HUES6 (cell line): Measurements from ENCODE around the gene NPM1.

Source experiments
- H3K27ac ChIP-seq: 2 replicates; pipeline ENCODE4 v1.7.0; 2013; ENCODE audit warnings: low read depth, mild to moderate bottlenecking, low read length, inconsistent platforms
- H3K27me3 ChIP-seq: 2 replicates; pipeline ENCODE4 v1.6.1; 2013; ENCODE audit warnings: low read length; ENCODE audit not compliant: control insufficient read depth, insufficient read depth
- H3K36me3 ChIP-seq: 2 replicates; pipeline ENCODE4 v1.6.1; 2013; ENCODE audit warnings: low read length; ENCODE audit not compliant: control insufficient read depth, insufficient read depth
- H3K4me1 ChIP-seq: 2 replicates; pipeline ENCODE4 v1.6.1; 2013; ENCODE audit warnings: low read length; ENCODE audit not compliant: control insufficient read depth, insufficient read depth
- H3K4me3 ChIP-seq: 2 replicates; pipeline ENCODE4 v1.5.1; 2013; ENCODE audit warnings: low read depth, low read length
- H3K9ac ChIP-seq: one replicate; pipeline ENCODE4 v1.6.1; 2013; ENCODE audit warnings: mild to moderate bottlenecking, low read length
- H3K9me3 ChIP-seq: 2 replicates; pipeline ENCODE4 v1.6.1; 2013; ENCODE audit warnings: low read depth, low read length; ENCODE audit not compliant: control insufficient read depth, insufficient read depth

NPM1 gene

GRCh38 chr5:171428809-171429542 is 41.3 kb downstream of the NPM1 start:
- no peaks in the 10 kb centered on the region for H3K9me3 ChIP-seq
- no peak overlapping the region for H3K4me3 ChIP-seq
- no peaks in the 10 kb centered on the region for H3K36me3 ChIP-seq
- H3K9ac ChIP-seq, result no peak overlapping the region
- H3K27me3 ChIP-seq, result no peaks in the 10 kb centered on the region
- H3K4me1 ChIP-seq, result peaks cover 22% of the 10 kb centered on the region
- H3K27ac ChIP-seq, result no peak overlapping the region

GRCh38 chr5:171429543-171429910 is 41.9 kb downstream of the NPM1 start:
- no peak overlapping the region for H3K4me3 ChIP-seq
- no peak overlapping the region for H3K9ac ChIP-seq
- peaks cover 21% of the 10 kb centered on the region for H3K4me1 ChIP-seq
- no peaks in the 10 kb centered on the region for H3K9me3 ChIP-seq
- H3K27me3 ChIP-seq, result no peaks in the 10 kb centered on the region
- H3K36me3 ChIP-seq, result no peaks in the 10 kb centered on the region
- no peak overlapping the region for H3K27ac ChIP-seq

- Histone ChIP-seq H3K4me1 (peaks cover 16% of the 10 kb centered on the region; the same call in 1 of the 2 replicates), H3K9ac (no peak overlapping the region), H3K27ac (no peak overlapping the region)
Observed at GRCh38 chr5:171431251-171431777, 43.7 kb downstream of the NPM1 start.

GRCh38 chr5:171432076-171432475 is 44.4 kb downstream of the NPM1 start:
- peaks cover 19% of the 10 kb centered on the region; the same call in 1 of the 2 replicates for H3K4me1 ChIP-seq
- no peaks in the 10 kb centered on the region for H3K27me3 ChIP-seq
- H3K27ac ChIP-seq, result no peak overlapping the region
- H3K4me3 ChIP-seq, result no peak overlapping the region
- H3K9me3 ChIP-seq, result no peaks in the 10 kb centered on the region
- H3K36me3 ChIP-seq, result no peaks in the 10 kb centered on the region
- no peak overlapping the region for H3K9ac ChIP-seq

More at GRCh38 chr5:171431251-171431777, 43.7 kb downstream of the NPM1 start:
- no peaks in the 10 kb centered on the region for H3K9me3 ChIP-seq
- no peaks in the 10 kb centered on the region for H3K27me3 ChIP-seq
- no peak overlapping the region for H3K4me3 ChIP-seq
- H3K36me3 ChIP-seq, result no peaks in the 10 kb centered on the region

- peaks cover 26% of the 10 kb centered on the region; the same call in 1 of the 2 replicates for H3K4me1 ChIP-seq
- H3K27me3 ChIP-seq, result no peaks in the 10 kb centered on the region
- no peaks in the 10 kb centered on the region for H3K9me3 ChIP-seq
- H3K27ac ChIP-seq, result no peak overlapping the region
- no peaks in the 10 kb centered on the region for H3K36me3 ChIP-seq
- H3K9ac ChIP-seq, result no peak overlapping the region
- no peak overlapping the region for H3K4me3 ChIP-seq
Observed at GRCh38 chr5:171432583-171433351, 45.1 kb downstream of the NPM1 start.

GRCh38 chr5:171433352-171433698 is 45.7 kb downstream of the NPM1 start:
- no peaks in the 10 kb centered on the region for H3K9me3 ChIP-seq
- H3K36me3 ChIP-seq, result no peaks in the 10 kb centered on the region
- peaks cover 27% of the 10 kb centered on the region; the same call in 1 of the 2 replicates for H3K4me1 ChIP-seq
- no peak overlapping the region for H3K9ac ChIP-seq
- H3K27ac ChIP-seq, result no peak overlapping the region
- H3K4me3 ChIP-seq, result no peak overlapping the region
- H3K27me3 ChIP-seq, result no peaks in the 10 kb centered on the region

GRCh38 chr5:171433982-171434676 is 46.5 kb downstream of the NPM1 start:
- Histone ChIP-seq H3K4me3 (no peak overlapping the region), H3K36me3 (no peaks in the 10 kb centered on the region), H3K4me1 (peaks cover 34% of the 10 kb centered on the region), H3K27ac (no peak overlapping the region), H3K9me3 (no peaks in the 10 kb centered on the region), H3K27me3 (no peaks in the 10 kb centered on the region), H3K9ac (no peak overlapping the region)

GRCh38 chr5:171434874-171435273 is 47.2 kb downstream of the NPM1 start:
- H3K9me3 ChIP-seq, result no peaks in the 10 kb centered on the region
- no peaks in the 10 kb centered on the region for H3K36me3 ChIP-seq
- no peak overlapping the region for H3K27ac ChIP-seq
- H3K4me1 ChIP-seq, result peaks cover 39% of the 10 kb centered on the region
- H3K4me3 ChIP-seq, result no peak overlapping the region
- no peak overlapping the region for H3K9ac ChIP-seq
- no peaks in the 10 kb centered on the region for H3K27me3 ChIP-seq

GRCh38 chr5:171435908-171436307 is 48.3 kb downstream of the NPM1 start:
- no peak overlapping the region for H3K27ac ChIP-seq
- H3K4me3 ChIP-seq, result no peak overlapping the region
- H3K36me3 ChIP-seq, result no peaks in the 10 kb centered on the region
- peaks cover 39% of the 10 kb centered on the region for H3K4me1 ChIP-seq
- H3K9me3 ChIP-seq, result no peaks in the 10 kb centered on the region
- no peaks in the 10 kb centered on the region for H3K27me3 ChIP-seq
- no peak overlapping the region for H3K9ac ChIP-seq

GRCh38 chr5:171436804-171437285 is 49.2 kb downstream of the NPM1 start:
- no peak overlapping the region for H3K9ac ChIP-seq
- H3K4me1 ChIP-seq, result peaks cover 39% of the 10 kb centered on the region
- no peak overlapping the region for H3K27ac ChIP-seq
- H3K36me3 ChIP-seq, result no peaks in the 10 kb centered on the region
- no peaks in the 10 kb centered on the region for H3K9me3 ChIP-seq
- H3K27me3 ChIP-seq, result no peaks in the 10 kb centered on the region
- no peak overlapping the region for H3K4me3 ChIP-seq
